Lower lobe of right lung (tissue), 2 donors: ENCODE results near the gene OR56A1. TPM values are rescaled to one million over a fixed set of nuclear protein-coding genes. Genes with fewer than 3 reads are reported as not detected.

ENCODE experiments used
- ATAC-seq, 2 donors: fragments of 200-7000 bp; cut with Tn5 transposase; one replicate each; pipeline ENCODE4 v1.9.1; 2020 to 2022; ENCODE audit warnings: mild to moderate bottlenecking in 2 of 2, moderate library complexity in 2 of 2
- DNase-seq: peaks from one replicate; pipeline ENCODE4 v3.0.0-alpha.2; 2020
- H3K27ac ChIP-seq: fragments of 200-600 bp; one replicate; pipeline ENCODE4 v1.8.0; 2022
- H3K27me3 ChIP-seq: fragments of 200-600 bp; one replicate; pipeline ENCODE4 v1.8.0; 2022; ENCODE audit warnings: low read depth
- H3K36me3 ChIP-seq: fragments of 200-600 bp; one replicate; pipeline ENCODE4 v1.8.0; 2022; ENCODE audit warnings: mild to moderate bottlenecking
- H3K4me1 ChIP-seq: fragments of 200-600 bp; one replicate; pipeline ENCODE4 v1.8.0; 2022
- H3K4me3 ChIP-seq: fragments of 200-600 bp; one replicate; pipeline ENCODE4 v1.8.0; 2022; ENCODE audit warnings: mild to moderate bottlenecking
- H3K9me3 ChIP-seq: fragments of 200-600 bp; one replicate; pipeline ENCODE4 v1.8.0; 2022
- intact Hi-C: fragments of 100-400 bp; cut with DNase I; formaldehyde crosslinking; loops from one replicate; pipeline ENCODE4 v1.11.0; 2022
- total RNA-seq: library from RNA; stranded (reverse); fragmentation: NEBNext Ultra II Directional; extraction: Animal tissue kit (Norgen Biotek cat#: 25700); gene quantifications from one replicate; pipeline ENCODE4 v1.2.1, GENCODE V29; 2021
- TF ChIP-seq, protein P1 (sequence below): fragments of 200-600 bp; IDR thresholded peaks from one replicate; pipeline ENCODE4 v1.8.0; 2022; ENCODE audit warnings: antibody characterized with exemption, mild to moderate bottlenecking
- donor health status: DM: no; HTN: yes; CAD: no; lungs with severe emphysema.

The OR56A1 gene
- total RNA-seq, 1 donor from 2014 or later, result not detected

DNA sequence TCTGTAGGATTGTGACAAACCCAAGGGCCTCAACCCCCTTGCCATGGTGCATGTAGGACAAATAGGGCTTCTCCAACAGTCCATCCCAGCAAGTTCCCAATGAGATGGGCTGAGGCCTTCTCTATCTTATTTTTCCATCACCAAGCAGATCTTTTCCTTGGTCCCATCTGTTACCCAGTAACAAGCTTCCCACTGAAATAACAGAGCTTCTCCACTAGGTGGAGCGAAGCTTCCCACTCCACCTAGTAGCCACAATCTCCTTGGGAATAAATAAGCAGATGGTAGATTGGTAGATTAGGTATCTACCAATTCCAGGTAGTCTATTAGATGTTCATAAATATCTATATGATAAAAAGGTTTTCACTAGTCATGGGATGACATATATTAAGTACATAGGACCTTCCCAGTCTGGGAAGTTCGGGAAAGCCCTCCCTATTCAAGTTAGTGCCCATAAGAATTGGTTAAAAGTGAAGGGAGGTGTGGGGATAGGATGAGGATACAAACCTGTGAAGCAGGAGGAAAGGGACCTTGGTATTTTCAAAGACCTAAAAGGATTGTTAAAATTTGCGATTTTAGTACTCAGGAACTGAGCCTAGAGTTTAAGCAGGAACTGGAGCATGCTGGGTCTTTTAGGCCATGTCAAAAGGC lies 37.8 kb downstream of the OR56A1 start:
- ATAC-seq (peak; percentile 46 to 47), DNase-seq (no peak)
- Histone ChIP-seq H3K27me3 (no peaks in the 10 kb centered on the region), H3K27ac (no peak overlapping the region), H3K36me3 (no peaks in the 10 kb centered on the region), H3K4me1 (no peaks in the 10 kb centered on the region), H3K4me3 (no peak overlapping the region), H3K9me3 (no peaks in the 10 kb centered on the region)
- TF ChIP-seq, protein P1, sequence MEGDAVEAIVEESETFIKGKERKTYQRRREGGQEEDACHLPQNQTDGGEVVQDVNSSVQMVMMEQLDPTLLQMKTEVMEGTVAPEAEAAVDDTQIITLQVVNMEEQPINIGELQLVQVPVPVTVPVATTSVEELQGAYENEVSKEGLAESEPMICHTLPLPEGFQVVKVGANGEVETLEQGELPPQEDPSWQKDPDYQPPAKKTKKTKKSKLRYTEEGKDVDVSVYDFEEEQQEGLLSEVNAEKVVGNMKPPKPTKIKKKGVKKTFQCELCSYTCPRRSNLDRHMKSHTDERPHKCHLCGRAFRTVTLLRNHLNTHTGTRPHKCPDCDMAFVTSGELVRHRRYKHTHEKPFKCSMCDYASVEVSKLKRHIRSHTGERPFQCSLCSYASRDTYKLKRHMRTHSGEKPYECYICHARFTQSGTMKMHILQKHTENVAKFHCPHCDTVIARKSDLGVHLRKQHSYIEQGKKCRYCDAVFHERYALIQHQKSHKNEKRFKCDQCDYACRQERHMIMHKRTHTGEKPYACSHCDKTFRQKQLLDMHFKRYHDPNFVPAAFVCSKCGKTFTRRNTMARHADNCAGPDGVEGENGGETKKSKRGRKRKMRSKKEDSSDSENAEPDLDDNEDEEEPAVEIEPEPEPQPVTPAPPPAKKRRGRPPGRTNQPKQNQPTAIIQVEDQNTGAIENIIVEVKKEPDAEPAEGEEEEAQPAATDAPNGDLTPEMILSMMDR, result peak; percentile 44
- intact Hi-C loops, result no loop called here

DNA sequence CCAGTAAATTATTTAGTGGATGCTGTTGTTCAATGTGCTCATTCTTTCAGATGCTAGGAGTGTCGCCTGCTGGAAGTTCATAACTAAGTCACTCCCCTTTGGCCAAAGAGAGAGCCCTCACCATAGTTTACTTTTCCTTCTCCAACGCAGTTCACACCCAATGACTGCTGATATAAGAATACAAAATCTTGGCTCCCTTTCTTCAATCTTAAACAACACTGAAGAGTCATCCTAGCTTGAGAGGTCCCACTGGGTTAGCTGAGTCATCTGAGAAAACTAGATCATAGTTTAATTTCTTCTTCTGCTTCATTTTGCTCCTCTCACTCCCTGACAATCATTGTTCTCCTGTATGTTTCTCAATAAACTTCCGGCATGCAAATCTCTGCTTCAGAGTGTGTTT lies 38.4 kb downstream of the OR56A1 start:
- H3K27me3 ChIP-seq, result no peaks in the 10 kb centered on the region
- H3K4me3 ChIP-seq, result no peak overlapping the region
- H3K4me1 ChIP-seq, result no peaks in the 10 kb centered on the region
- H3K9me3 ChIP-seq, result no peaks in the 10 kb centered on the region
- peak; percentile 27 to 33 for ATAC-seq
- TF ChIP-seq, protein P1, result no peak
- H3K36me3 ChIP-seq, result no peaks in the 10 kb centered on the region
- no peak for DNase-seq
- H3K27ac ChIP-seq, result no peak overlapping the region
- intact Hi-C loops, result no loop called here

DNA sequence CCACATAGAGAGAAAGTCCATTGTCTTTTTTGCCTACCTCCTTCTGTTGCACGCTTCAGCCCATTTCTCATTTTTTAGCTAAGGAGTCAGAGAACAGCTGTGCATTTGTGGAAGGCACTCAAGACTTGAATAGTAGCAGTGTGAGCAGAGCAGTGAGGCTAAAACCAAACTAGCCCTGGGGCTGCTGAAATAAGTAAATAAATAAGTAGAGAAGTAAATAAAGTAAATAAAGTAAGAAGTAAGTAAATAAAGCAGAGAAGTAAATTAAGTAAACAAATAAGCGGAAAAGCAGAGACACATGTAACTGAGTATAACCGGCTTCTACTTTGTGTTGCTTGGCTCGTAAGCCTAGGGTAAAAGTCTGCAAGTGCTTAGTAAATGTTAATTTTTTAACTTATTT lies 41.4 kb downstream of the OR56A1 start:
- ATAC-seq, result no peak
- Histone ChIP-seq H3K36me3 (no peaks in the 10 kb centered on the region), H3K9me3 (no peaks in the 10 kb centered on the region), H3K27ac (no peak overlapping the region), H3K4me3 (no peak overlapping the region), H3K4me1 (no peaks in the 10 kb centered on the region), H3K27me3 (no peaks in the 10 kb centered on the region)
- DNase-seq, result no peak
- intact Hi-C loops, result no loop called here
- TF ChIP-seq, protein P1, result no peak

DNA sequence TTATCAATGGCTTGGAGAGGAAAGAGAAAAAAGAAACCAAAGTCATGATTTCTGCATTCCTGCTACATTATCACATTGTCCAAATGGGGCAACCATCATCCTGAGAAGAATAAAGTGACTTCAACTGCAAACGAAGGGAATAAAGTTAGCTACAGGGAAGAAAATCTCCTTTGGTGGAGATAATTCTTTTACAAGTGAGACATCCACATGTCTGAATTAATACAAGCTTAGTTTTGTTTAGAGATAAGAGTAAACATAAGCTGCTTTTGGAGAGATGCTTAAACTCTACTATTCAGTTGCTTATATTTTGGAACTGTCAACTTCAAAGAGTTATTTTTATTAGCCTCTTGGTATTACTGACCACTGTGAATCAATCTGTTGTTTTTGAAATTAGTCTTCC lies 43.7 kb downstream of the OR56A1 start, which contains the start of gene OR52L1:
Gene OR52L1, minus strand, starts transcription at position 101 of the 400 bp plus-strand sequence. Its CDS starts 55 bp downstream, at position 46.
- H3K9me3 ChIP-seq, result no peaks in the 10 kb centered on the region
- H3K4me3 ChIP-seq, result no peak within 1 kb of the TSS
- TF ChIP-seq, protein P1, result no peak
- H3K27ac ChIP-seq, result no peak within 1 kb of the TSS
- no peaks in the 10 kb centered on the region for H3K4me1 ChIP-seq
- intact Hi-C loops, result no loop called here
- H3K27me3 ChIP-seq, result no peaks in the 10 kb centered on the region
- H3K36me3 ChIP-seq, result no peaks in the 10 kb centered on the region
- DNase-seq (no peak), ATAC-seq (no peak)

DNA sequence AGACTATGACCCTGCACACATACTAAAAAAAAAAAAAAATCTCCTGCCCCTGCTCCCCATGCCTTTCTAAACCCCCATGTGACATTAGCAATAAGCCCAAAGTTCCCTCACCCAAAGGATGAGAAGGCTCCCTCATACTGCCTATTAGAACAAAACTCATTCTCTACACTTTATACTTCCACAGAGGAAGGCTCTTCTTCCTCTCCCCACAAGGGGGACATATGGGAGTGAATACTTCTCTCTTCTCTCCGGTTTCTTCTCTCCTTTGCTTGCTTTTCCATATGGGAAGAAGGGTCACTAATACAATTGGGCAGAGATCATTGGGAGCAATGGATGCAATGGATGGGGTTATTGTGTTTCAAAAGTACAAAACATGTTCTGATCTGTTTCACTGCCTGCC lies 47.1 kb downstream of the OR56A1 start:
- TF ChIP-seq, protein P1, result no peak
- DNase-seq (no peak), ATAC-seq (no peak)
- no peaks in the 10 kb centered on the region for H3K36me3 ChIP-seq
- no peaks in the 10 kb centered on the region for H3K27me3 ChIP-seq
- H3K27ac ChIP-seq, result no peak overlapping the region
- H3K9me3 ChIP-seq, result peaks cover 8% of the 10 kb centered on the region
- no peak overlapping the region for H3K4me3 ChIP-seq
- no peaks in the 10 kb centered on the region for H3K4me1 ChIP-seq
- intact Hi-C loops, result no loop called here
